GM13976 (cell line): ENCODE measurements around the gene FTSJ1.

Experiments used
- DNase-seq: peaks from one replicate; pipeline ENCODE4 v3.0.0; 2012; ENCODE audit warnings: low spot score
- in situ Hi-C: fragments of 300-500 bp; cut with MboI; formaldehyde crosslinking; loops from one replicate; pipeline ENCODE4 v1.12.0; 2022; ENCODE audit warnings: low sequenced_read_pairs, mixed read lengths, inconsistent platforms; ENCODE audit not compliant: unreplicated experiment
- TF ChIP-seq, protein P1 (sequence below): IDR thresholded peaks from 2 replicates; pipeline ENCODE4 v1.5.1; 2012; ENCODE audit warnings: borderline replicate concordance, mild to moderate bottlenecking; ENCODE audit not compliant: insufficient read depth; ENCODE audit errors: extremely low read depth, missing control alignments, control extremely low read depth

Gene FTSJ1

DNA sequence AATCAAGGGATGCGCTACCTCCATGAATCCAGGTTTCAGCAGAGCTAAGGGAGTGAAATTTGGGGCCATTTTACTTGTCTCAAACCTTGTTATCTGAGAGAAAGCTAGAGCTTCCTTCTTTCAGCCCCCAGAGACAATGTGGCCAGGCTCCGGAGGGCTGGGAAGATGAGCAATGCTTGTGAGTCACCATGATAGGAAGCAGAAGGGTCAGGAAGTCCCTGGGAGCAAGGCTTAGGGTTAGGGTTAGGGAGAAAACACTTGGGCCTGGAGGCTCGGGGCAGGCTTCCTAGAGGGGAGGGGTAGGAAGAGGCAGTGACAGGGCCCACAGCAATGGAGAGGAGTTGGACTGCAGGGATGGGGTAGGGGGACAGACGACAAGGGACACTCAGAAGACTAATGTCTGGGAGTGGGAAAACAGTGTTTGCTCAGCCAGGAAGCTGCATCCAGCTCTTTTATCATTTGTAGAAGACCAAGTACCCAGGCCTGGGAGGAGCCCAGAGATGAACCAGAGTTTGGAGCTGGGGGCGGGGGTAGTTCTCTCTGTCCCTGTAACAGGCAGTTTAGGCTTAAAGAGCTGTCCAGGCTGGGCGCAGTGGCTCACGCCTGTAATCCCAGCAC, 16.4 kb downstream of the FTSJ1 start:
- in situ Hi-C loops, result no loop called here
- DNase-seq, result no peak
- TF ChIP-seq, protein P1, sequence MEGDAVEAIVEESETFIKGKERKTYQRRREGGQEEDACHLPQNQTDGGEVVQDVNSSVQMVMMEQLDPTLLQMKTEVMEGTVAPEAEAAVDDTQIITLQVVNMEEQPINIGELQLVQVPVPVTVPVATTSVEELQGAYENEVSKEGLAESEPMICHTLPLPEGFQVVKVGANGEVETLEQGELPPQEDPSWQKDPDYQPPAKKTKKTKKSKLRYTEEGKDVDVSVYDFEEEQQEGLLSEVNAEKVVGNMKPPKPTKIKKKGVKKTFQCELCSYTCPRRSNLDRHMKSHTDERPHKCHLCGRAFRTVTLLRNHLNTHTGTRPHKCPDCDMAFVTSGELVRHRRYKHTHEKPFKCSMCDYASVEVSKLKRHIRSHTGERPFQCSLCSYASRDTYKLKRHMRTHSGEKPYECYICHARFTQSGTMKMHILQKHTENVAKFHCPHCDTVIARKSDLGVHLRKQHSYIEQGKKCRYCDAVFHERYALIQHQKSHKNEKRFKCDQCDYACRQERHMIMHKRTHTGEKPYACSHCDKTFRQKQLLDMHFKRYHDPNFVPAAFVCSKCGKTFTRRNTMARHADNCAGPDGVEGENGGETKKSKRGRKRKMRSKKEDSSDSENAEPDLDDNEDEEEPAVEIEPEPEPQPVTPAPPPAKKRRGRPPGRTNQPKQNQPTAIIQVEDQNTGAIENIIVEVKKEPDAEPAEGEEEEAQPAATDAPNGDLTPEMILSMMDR, result no peak

DNA sequence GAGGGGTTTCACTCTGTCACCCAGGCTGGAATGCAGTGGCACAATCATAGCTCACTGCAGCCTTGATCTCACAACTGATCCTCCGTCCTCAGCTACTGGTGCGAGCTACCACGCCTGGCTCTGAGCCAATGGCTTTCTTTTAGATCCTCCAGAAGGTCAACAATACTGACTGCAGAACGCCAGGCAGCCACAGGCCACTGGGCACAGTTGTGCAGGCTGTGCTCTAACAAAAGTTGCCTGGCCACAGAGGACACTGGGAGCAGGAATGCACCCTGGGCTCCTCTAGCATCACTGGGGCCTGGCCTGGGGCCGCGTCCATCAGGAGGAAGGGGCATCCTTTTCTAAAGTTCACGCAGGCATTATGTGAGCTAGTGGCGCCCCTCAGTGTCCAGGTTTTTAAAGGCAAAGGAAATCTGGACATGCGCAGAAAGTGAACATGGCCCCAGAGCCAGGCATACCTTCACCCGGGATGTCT, 17.9 kb downstream of the FTSJ1 start:
- in situ Hi-C loops, result no loop called here
- TF ChIP-seq, protein P1, result no peak
- no peak for DNase-seq

DNA sequence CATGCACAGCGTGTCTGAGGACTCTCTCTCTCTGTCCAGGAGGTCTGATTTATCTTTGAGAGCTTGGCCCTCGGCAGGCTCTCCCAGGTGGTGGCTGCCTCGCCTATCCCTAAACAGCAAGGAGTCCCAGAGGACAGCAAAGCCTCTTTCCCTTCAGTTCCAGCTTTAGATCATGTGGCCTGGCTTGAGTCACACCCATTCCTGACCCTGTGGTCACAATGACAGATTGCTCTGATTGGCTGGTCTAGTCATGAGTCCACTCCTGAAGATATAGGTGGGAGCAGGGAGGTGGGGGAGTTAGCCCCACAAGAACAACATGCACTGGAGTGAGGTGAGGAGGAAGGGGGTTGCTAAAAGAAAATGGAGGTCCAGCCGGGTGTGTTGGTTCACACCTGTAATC, 20.7 kb downstream of the FTSJ1 start:
- TF ChIP-seq, protein P1, result no peak
- no peak for DNase-seq
- in situ Hi-C loops, result no loop called here

DNA sequence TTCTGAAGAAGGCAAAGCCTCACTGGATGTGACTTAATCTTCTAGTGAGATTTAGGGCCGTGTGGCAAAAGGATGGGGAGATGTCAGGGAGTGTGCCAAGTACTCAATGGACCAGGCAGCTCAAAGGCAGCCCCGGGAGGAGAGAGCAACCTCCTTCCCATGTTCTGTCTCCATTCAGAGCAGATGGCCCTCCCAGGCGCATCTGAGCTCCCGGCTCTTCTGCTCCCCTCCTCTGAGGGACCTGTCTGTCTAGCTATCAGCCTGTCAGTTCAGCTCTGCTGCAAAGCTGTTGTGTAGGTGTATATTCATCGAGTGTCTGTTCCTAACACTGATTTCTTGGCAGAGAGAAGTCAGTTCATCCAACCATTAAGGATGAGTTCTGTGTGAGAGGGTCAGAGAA, 21.9 kb downstream of the FTSJ1 start:
- no peak for DNase-seq
- TF ChIP-seq, protein P1, result no peak
- in situ Hi-C loops, result no loop called here

DNA sequence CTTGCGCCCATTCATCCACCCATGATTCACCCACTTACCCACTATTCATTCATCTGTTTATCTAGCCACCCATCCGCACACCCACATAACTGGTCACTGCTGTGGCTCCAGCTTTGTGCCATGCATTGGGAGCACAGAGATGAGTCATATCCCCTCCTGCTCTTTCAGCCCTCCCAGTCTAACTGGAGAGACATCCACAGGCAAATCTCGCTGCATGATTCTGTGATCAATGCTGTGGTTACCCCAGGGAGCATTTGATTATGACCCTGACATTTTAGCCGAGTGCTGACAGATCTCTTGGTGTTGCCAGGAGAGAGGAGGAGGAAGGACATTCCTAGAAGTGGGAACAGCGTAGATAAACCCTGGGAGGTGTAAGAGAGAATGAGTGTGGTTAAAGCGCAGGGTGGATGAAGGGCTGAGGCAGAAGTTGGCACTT, 22.4 kb downstream of the FTSJ1 start:
- TF ChIP-seq, protein P1, result no peak
- DNase-seq, result no peak
- in situ Hi-C loops, result no loop called here

DNA sequence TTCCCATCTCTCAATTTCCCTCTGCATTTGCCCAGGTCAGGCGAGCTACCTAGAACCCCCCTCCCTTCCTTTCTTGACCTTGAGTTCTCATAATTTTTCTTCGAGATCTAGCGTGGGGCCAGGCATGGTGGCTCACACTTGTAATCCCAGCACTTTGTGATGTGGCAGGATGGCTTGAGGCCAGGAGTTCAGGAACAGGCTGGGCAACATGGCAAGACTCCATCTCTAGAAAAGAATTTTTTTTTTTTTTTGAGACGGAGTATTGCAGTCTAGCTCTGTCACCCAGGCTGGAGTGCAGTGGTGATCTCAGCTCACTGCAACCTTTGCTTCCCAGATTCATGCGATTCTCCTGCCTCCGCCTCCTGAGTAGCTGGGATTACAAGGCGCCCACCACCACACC, 28.3 kb downstream of the FTSJ1 start:
- DNase-seq, result no peak
- in situ Hi-C loops, result no loop called here

More for the DNA sequence above, 28.3 kb downstream of the FTSJ1 start:
- TF ChIP-seq, protein P1, result no peak
